WTC11 (cell line): ENCODE data around the gene TCF7L2. TPM values are rescaled to one million over a fixed set of nuclear protein-coding genes. Genes with fewer than 3 reads are reported as not detected.

Source experiments
- ATAC-seq: fragments of 200-7000 bp; cut with Tn5 transposase; 2 replicates; pipeline ENCODE4 v1.10.0; 2021; ENCODE audit warnings: mild to moderate bottlenecking, moderate library complexity
- CTCF ChIA-PET: fragments of 300-600 bp; sonication (Branson Sonifier 250); formaldehyde crosslinking; loops from one replicate; lab custom pipeline; 2021; ENCODE audit warnings: antibody characterized with exemption; lab: Charles Lee
- POLR2A ChIA-PET: fragments of 350-600 bp; sonication (Branson Sonifier 250); formaldehyde crosslinking; loops from one replicate; lab custom pipeline; 2021; ENCODE audit warnings: antibody characterized with exemption; lab: Charles Lee
- DNase-seq: peaks from one replicate; pipeline ENCODE4 v3.0.0; 2021; ENCODE audit warnings: low spot score
- H3K27ac Mint-ChIP-seq: 2 replicates; pipeline ENCODE4 v1.8.0; 2021; ENCODE audit warnings: mixed read lengths
- H3K27me3 Mint-ChIP-seq: 2 replicates; pipeline ENCODE4 v1.8.0; 2021; ENCODE audit warnings: low read depth, mild to moderate bottlenecking, moderate library complexity, mixed read lengths
- H3K36me3 Mint-ChIP-seq: 2 replicates; pipeline ENCODE4 v1.8.0; 2021; ENCODE audit warnings: mixed read lengths
- H3K4me1 Mint-ChIP-seq: 2 replicates; pipeline ENCODE4 v1.8.0; 2022; ENCODE audit warnings: mixed read lengths
- H3K4me3 Mint-ChIP-seq: 2 replicates; pipeline ENCODE4 v1.8.0; 2021; ENCODE audit warnings: mild to moderate bottlenecking, moderate library complexity, mixed read lengths
- H3K9me3 Mint-ChIP-seq: 2 replicates; pipeline ENCODE4 v1.8.0; 2021; ENCODE audit warnings: mixed read lengths
- AFF4 ChIP-seq: sonication (generic); formaldehyde crosslinking; IDR thresholded peaks from 2 replicates; pipeline ENCODE4 v1.8.1; 2023; ENCODE audit warnings: mild to moderate bottlenecking, missing genetic modification reagents, borderline replicate concordance
- AR ChIP-seq: fragments of 250-450 bp; sonication (Bioruptor Pico); IDR thresholded peaks from 2 replicates; pipeline ENCODE4 v1.9.0; 2021; ENCODE audit warnings: mild to moderate bottlenecking
- CDX4 ChIP-seq: fragments of 250-450 bp; sonication (Bioruptor Pico); IDR thresholded peaks from 2 replicates; pipeline ENCODE4 v1.9.0; 2021; ENCODE audit warnings: moderate library complexity, mild to moderate bottlenecking, inconsistent platforms, borderline replicate concordance
- CTCF ChIP-seq: fragments of 200-600 bp; IDR thresholded peaks from 2 replicates; pipeline ENCODE4 v1.8.0; 2022; ENCODE audit warnings: antibody characterized with exemption
- ERG ChIP-seq: fragments of 250-450 bp; sonication (Bioruptor Pico); IDR thresholded peaks from 2 replicates; pipeline ENCODE4 v1.8.0; 2021; ENCODE audit warnings: mild to moderate bottlenecking
- ETV6 ChIP-seq: sonication (generic); formaldehyde crosslinking; IDR thresholded peaks from 2 replicates; pipeline ENCODE4 v1.8.1; 2022; ENCODE audit warnings: mild to moderate bottlenecking, missing genetic modification reagents
- GRHL2 ChIP-seq: fragments of 250-450 bp; sonication (Bioruptor Pico); IDR thresholded peaks from 2 replicates; pipeline ENCODE4 v1.8.0; 2022; ENCODE audit warnings: mild to moderate bottlenecking, moderate library complexity; ENCODE audit not compliant: insufficient replicate concordance, severe bottlenecking
- JUN ChIP-seq: sonication (generic); formaldehyde crosslinking; IDR thresholded peaks from 2 replicates; pipeline ENCODE4 v1.8.0; 2023; ENCODE audit warnings: mild to moderate bottlenecking, missing genetic modification reagents
- MXD4 ChIP-seq: fragments of 250-450 bp; sonication (Bioruptor Pico); IDR thresholded peaks from 2 replicates; pipeline ENCODE4 v1.8.0; 2021; ENCODE audit warnings: mild to moderate bottlenecking, moderate library complexity, borderline replicate concordance
- NFATC4 ChIP-seq: fragments of 250-450 bp; sonication (Bioruptor Pico); IDR thresholded peaks from 2 replicates; pipeline ENCODE4 v1.9.0; 2021; ENCODE audit warnings: mild to moderate bottlenecking
- RORB ChIP-seq: fragments of 250-450 bp; sonication (Bioruptor Pico); IDR thresholded peaks from 2 replicates; pipeline ENCODE4 v1.9.0; 2021; ENCODE audit warnings: mild to moderate bottlenecking
- TCF7 ChIP-seq: sonication (generic); formaldehyde crosslinking; IDR thresholded peaks from 2 replicates; pipeline ENCODE4 v1.8.0; 2022; ENCODE audit warnings: mild to moderate bottlenecking, low read depth, missing genetic modification reagents, moderate library complexity
- ZBTB43 ChIP-seq: sonication (generic); formaldehyde crosslinking; IDR thresholded peaks from 2 replicates; pipeline ENCODE4 v1.8.1; 2023; ENCODE audit warnings: mild to moderate bottlenecking, missing genetic modification reagents
- ZMAT4 ChIP-seq: fragments of 250-450 bp; sonication (Bioruptor Pico); IDR thresholded peaks from 2 replicates; pipeline ENCODE4 v1.9.0; 2021; ENCODE audit warnings: mild to moderate bottlenecking
- ZNF121 ChIP-seq: sonication (generic); formaldehyde crosslinking; IDR thresholded peaks from 2 replicates; pipeline ENCODE4 v1.8.0; 2023; ENCODE audit warnings: missing genetic modification reagents
- ZNF317 ChIP-seq: sonication (generic); formaldehyde crosslinking; IDR thresholded peaks from 2 replicates; pipeline ENCODE4 v1.8.1; 2023; ENCODE audit warnings: low read depth, mild to moderate bottlenecking, moderate library complexity, missing genetic modification reagents, borderline replicate concordance
- ZNF416 ChIP-seq: fragments of 250-450 bp; sonication (Bioruptor Pico); IDR thresholded peaks from 2 replicates; pipeline ENCODE4 v1.9.0; 2021; ENCODE audit warnings: mild to moderate bottlenecking, inconsistent platforms
- ZNF423 ChIP-seq: fragments of 250-450 bp; sonication (Bioruptor Pico); IDR thresholded peaks from 2 replicates; pipeline ENCODE4 v2.1.2; 2022; ENCODE audit warnings: mild to moderate bottlenecking, moderate library complexity
- total RNA-seq: library from RNA; stranded (reverse); gene quantifications from 3 replicates; pipeline ENCODE4 v1.2.3, GENCODE V29; 2021

The TCF7L2 gene
- total RNA-seq, 1 experiment from 2014 or later: 44.5 TPM

- TF ChIP-seq AR (CRISPR knock-in tag) (no peak), ZNF423 (no peak), ERG (CRISPR knock-in tag) (no peak), ZNF416 (no peak), GRHL2 (CRISPR knock-in tag) (no peak), ZNF317 (CRISPR knock-in tag) (no peak)
Measured at GRCh38 chr10:112906945-112907344, 43.1 kb upstream of the TCF7L2 start (continued).

GRCh38 chr10:112907893-112908292, 42.2 kb upstream of the TCF7L2 start:
- H3K9me3 Mint-ChIP-seq: no peaks in the 10 kb centered on the region
- ChIA-PET CTCF (interaction anchor here (0.5 to 0.6 kb wide), 2 partner anchors 220 to 308 kb away, joined by 5 to 7 read pairs; no protein-coding TSS in a partner anchor), POLR2A (interaction anchor here (0.6 kb wide), 1 partner anchor 11 kb away, joined by 5 read pairs; no protein-coding TSS in a partner anchor)
- DNase-seq (no peak), ATAC-seq (peak; percentile 38)
- peaks cover 24% of the 10 kb centered on the region for H3K4me1 Mint-ChIP-seq
- no peak for TF ChIP-seq ETV6
- no peak for TF ChIP-seq NFATC4 (CRISPR knock-in tag)
- no peak for TF ChIP-seq CDX4 (CRISPR knock-in tag)
- TF ChIP-seq CTCF: no peak
- TF ChIP-seq ZBTB43 (CRISPR knock-in tag): no peak
- TF ChIP-seq JUN (CRISPR knock-in tag): no peak
- TF ChIP-seq MXD4 (CRISPR knock-in tag): no peak
- no peak for TF ChIP-seq RORB (CRISPR knock-in tag)
- no peak for TF ChIP-seq AFF4 (CRISPR knock-in tag)
- no peak for TF ChIP-seq ZMAT4
- no peak for TF ChIP-seq ZNF121 (CRISPR knock-in tag)
- TF ChIP-seq TCF7: no peak
- no peak for TF ChIP-seq ZNF317 (CRISPR knock-in tag)
- TF ChIP-seq, all 79 proteins: peak for 0
- Mint-ChIP-seq H3K27me3 (peaks cover 27% of the 10 kb centered on the region), H3K27ac (no peak overlapping the region), H3K36me3 (no peaks in the 10 kb centered on the region), H3K4me3 (no peak overlapping the region)
